COR-L47 (cell line): ENCODE data around the gene CCDC187.
"Not testable (repeated sequence)": the region's sequence is repeated elsewhere in the genome, so short reads cannot be mapped to it uniquely, and the experiment has no call there.

Source experiments
- DNase-seq: peaks from one replicate; lab custom pipeline; 2025; lab: John Stamatoyannopoulos, UW

Gene CCDC187

GRCh38 chr9:136326761-136327303 lies 22.9 kb upstream of the CCDC187 start:
- no peak for DNase-seq

GRCh38 chr9:136326061-136326760 lies 22.3 kb upstream of the CCDC187 start:
- no peak for DNase-seq

DNA sequence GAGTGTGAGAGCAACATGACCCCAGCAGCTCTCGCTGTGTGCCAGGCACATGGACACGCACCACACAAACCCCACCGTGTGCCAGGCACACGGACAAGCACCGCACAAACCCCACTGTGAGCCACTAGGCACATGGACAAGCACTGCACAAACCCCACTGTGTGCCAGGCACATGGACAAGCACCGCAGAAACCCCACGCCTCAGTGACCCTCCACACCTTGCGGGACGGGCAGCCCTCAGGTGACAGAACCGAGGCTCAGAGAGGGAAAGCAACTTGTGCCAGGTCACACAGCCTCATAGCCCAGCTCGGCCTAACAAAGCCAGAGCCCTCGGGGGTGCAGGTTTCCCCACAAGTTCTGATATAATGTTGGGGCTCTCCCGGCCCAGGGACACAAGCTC lies 21.5 kb upstream of the CCDC187 start:
- DNase-seq: no peak

- no peak for DNase-seq
Observed at GRCh38 chr9:136324501-136325300, 20.8 kb upstream of the CCDC187 start.

DNA sequence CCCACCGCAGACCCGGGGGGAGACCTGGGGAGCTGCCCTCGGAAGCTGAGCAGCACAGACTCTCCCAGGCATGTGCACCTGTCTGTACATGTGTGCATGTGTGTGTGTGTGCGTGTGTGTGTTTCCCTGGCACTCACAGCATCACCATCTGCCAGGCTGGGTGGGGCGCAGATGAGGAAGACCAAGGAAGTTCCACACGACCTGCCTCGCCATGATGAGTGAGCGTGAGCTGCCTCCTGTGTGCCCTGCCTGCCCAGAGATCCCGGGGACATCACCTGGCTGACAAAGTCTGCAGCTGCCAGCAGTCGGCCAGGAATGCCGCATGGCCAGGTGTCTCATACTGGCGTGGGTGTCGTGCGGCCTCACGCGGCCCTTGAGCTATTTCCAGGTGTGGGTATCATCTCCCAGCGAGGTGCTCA lies 19.5 kb upstream of the CCDC187 start:
- DNase-seq: no peak

DNA sequence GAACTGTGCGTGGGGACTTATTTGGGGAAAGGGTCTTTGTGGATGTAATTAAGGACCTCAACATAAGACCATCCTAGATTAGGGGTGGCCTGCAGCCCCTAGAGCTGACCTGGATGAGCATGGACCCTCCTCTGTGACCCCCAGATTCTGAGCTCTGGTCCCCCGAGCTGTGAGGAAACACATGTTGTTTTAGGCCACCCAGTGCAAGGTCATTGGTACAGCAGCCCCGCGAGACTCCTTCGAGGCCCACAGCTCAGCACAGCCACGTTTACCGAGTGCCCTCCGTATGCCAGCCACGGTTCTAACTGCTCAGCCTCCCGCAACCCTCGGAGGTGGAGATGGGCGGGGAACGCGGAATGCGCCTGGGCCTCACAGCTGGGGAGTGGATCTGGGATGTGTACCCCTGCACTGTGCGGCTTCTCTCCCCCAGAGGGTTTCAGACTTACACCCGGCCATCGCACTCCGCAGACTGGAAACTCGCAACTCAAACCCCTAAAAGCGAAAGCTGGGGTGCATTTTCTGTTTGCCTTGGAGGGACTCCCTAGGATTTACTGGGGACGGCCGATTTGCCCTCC lies 18.9 kb upstream of the CCDC187 start:
- DNase-seq: no peak

DNA sequence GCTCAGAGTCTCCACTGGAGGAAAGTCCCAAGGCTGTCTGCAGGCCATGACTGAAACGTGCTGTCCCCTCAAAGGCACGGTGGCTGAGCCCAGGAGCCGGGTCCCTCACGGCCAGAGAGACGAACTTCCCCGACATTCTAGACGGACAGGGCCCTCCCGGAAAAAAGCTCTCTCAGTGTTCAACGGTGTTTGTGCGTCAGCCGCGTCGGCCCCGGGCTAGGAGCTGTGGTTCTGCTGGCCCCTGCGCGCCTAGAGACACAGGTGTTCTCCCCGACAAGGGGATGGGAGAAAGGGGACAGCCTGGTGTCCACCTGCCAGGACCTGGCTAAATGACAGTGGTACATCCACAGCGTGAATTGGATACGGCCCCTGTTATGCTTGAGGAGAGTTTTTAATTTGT lies 17.7 kb upstream of the CCDC187 start:
- no peak for DNase-seq

DNA sequence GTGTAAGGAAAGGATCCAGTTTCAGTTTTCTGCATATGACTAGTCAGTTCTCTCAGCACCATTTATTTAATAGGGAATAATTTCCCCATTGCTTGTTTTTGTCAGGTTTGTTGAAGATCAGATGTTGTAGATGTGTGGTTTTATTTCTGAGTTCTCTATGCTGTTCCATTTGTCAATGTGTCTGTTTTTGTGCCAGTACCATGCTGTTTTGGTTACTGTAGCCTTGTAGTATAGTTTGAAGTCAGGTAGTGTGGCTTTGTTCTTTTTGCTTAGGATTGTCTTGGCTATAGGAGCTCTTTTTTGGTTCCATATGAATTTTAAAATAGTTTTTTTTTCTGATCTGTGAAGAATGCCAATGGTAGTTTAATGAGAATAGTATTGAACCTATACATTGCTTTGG lies 17.1 kb upstream of the CCDC187 start:
- DNase-seq: not testable (repeated sequence)

DNA sequence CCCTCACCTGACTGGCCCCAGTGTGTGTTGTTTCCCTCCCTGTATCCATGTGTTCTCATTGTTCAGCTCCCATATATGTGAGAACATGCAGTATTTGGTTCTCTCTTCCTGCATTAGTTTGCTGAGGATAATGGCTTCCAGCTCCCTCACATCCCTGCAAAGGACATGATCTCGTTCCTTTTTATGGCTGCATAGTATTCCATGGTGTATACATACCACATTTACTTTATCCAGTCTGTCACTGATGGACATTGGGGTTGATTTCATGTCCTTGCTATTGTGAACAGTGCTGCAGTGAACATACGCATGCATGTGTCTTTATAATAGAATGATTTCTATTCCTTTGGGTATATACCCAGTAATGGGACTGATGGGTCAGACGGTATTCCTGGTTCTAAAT lies 16.1 kb upstream of the CCDC187 start:
- not testable (repeated sequence) for DNase-seq

- not testable (repeated sequence) for DNase-seq
Observed at GRCh38 chr9:136319244-136319643, 15.3 kb upstream of the CCDC187 start.

GRCh38 chr9:136318776-136319241 lies 14.9 kb upstream of the CCDC187 start:
- no peak for DNase-seq

DNA sequence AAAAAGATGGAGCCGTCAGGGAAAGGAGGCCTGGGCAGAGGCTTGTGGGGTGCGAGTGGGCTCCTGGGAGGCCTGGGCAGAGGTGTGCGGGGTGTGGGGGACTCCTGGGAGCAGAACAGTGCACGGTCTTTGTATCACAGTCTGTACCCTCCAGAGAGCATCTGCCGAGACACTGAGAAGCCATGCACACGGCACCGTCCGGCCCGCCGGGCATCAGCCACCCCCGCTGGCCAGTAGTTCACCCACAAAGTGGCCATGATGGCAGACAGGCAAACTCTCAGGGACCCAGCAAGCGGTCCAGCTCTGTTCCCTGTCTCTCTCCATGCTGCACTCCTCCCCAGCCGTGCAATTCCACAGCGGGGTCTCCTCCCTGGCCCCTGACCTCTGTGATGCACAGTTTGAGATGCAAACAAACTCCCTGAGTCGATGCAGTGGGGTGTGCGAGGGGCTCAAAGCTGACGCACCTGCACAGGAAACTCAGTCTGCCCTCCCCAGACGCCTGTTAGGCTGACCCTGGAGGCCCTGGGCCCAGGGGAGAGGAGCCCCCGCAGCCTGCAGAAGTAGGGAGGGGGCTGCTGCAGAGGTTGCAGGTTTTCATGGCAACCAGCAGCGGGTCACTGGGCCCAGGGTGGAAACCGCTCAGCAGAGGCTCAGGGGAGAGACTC lies 14.3 kb upstream of the CCDC187 start:
- no peak for DNase-seq

GRCh38 chr9:136317695-136318094 lies 13.8 kb upstream of the CCDC187 start:
- DNase-seq: no peak

DNA sequence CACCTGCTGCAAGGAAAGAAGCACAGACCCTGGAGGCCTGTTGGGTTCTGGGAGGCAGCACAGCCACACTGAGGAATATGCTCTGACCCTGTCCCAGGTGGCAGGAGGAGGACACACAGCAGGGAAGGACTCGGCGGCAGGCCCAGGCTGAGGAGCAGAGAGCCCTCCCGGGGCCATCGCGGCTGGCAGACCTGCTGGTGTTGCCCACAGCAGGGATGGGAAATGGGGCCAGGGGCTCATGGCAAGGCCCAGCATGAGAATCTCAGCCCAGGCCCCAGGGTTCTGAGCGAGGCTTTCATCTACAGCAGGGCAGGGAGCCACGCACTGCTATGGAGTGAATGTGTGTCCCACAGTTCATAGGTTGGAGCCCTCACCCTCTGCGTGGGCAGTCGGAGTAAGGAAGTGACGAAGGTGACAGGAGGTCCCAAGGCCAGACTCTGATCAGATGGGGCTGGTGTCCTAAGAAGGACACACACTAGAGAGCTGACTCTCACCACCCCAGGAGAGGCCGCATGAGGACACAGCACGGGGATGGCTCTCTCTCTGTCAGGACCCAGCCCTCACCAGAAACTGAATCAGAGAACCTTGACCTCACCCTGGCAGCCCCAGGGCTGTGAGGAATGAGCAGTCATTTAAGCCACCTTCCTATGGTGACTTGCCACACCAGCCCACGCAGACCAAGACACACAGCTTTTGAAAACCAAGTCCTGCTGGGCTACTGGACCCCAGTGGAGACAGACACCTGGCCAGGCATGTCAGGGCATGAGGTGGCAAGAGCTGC lies 13.2 kb upstream of the CCDC187 start:
- DNase-seq: no peak

- DNase-seq: no peak
Observed at GRCh38 chr9:136316271-136316751, 12.4 kb upstream of the CCDC187 start.

GRCh38 chr9:136314944-136315343 lies 11.1 kb upstream of the CCDC187 start:
- DNase-seq: no peak

DNA sequence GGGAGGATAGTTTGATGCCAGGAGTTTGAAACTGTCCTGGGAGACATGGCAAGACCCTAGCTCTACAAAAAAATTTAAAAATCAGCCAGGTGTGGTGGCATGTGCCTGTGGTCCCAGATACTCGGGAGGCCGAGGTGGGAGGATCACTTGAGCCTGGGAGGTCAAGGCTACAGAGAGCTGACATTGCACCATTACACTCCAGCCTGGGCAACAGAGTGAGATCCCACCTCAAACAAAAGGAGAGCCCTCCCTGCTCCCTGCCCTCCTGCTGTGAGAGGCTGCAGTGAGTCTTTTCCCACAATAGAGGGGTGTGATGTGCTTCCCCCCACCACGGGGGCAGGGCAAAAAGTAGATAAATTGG lies 10.1 kb upstream of the CCDC187 start:
- DNase-seq: no peak

GRCh38 chr9:136313111-136314055 lies 9.5 kb upstream of the CCDC187 start:
- DNase-seq: no peak

DNA sequence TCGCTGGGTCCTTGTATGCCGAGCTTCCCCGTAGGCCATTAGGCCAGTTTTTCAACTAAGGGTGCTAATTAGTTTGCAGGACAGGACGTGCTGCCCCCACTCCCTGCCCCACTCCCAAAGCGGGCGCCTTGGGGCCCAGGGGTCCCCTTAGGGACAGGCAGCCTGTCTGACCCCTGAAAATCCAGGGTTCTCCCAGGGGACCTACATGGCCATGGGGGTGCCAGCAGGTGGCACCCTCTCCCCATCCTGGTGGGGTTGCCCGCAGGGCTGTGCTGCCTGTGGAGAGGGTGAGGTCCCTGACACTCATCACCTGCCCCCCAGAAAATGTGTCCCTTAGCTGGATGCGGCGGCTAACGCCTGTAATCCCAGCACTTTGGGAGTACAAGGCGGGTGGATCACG lies 8.5 kb upstream of the CCDC187 start:
- no peak for DNase-seq

DNA sequence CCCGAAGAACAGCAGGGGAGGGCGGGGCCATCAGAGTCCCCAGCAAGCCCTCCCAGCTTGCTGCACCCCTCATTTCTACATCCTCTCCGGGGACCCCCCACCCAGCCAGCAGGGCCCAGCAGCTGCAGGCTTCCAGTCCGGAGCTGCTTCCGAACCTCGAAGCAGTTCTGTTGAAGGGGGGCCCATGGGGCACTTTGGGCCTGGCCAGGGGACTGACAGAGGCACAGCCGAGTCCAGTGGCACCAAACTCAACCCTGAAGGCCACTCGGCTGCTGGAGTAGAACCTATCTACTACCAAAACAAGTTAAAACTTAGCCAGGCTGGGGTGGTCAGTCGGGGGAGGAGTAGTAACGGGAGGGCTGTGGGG lies 8.1 kb upstream of the CCDC187 start:
- no peak for DNase-seq
